Measurements from ENCODE around the gene SLC27A4. TPM values are rescaled to one million over a fixed set of nuclear protein-coding genes. Genes with fewer than 3 reads are reported as not detected.

Gene SLC27A4
- total RNA-seq, 1 donor from 2014 or later = 50.4 TPM

GRCh38 chr9:128391956-128392301 is 51.6 kb downstream of the SLC27A4 start:
- no peak for DNase-seq (ENCODE audit: low spot score)

- no peak for DNase-seq (ENCODE audit: low spot score)
These were observed 52.2 kb downstream of the SLC27A4 start for GRCh38 chr9:128392302-128393144.

GRCh38 chr9:128393145-128393775 is 52.9 kb downstream of the SLC27A4 start:
- no peak for DNase-seq (ENCODE audit: low spot score)

- no peak for DNase-seq (ENCODE audit: low spot score)
These were observed 53.6 kb downstream of the SLC27A4 start for GRCh38 chr9:128393970-128394369.

GRCh38 chr9:128394379-128395168 is 54.2 kb downstream of the SLC27A4 start:
- no peak for DNase-seq (ENCODE audit: low spot score)

- DNase-seq (ENCODE audit: low spot score) = no peak
These were observed 56.8 kb downstream of the SLC27A4 start for GRCh38 chr9:128396970-128397613.

- DNase-seq (ENCODE audit: low spot score) = no peak
These were observed 57.5 kb downstream of the SLC27A4 start for GRCh38 chr9:128397831-128398230.

- no peak for DNase-seq (ENCODE audit: low spot score)
These were observed 59.5 kb downstream of the SLC27A4 start for GRCh38 chr9:128399861-128400260.

- DNase-seq (ENCODE audit: low spot score) = no peak
These were observed 64.2 kb downstream of the SLC27A4 start for GRCh38 chr9:128404560-128404959.

- no peak for DNase-seq (ENCODE audit: low spot score)
These were observed 64.9 kb downstream of the SLC27A4 start for GRCh38 chr9:128405077-128405779.

- DNase-seq (ENCODE audit: low spot score) = no peak
These were observed 65.4 kb downstream of the SLC27A4 start for GRCh38 chr9:128405780-128406171.

GRCh38 chr9:128406848-128407391 is 66.6 kb downstream of the SLC27A4 start:
- DNase-seq (ENCODE audit: low spot score) = no peak

GRCh38 chr9:128408963-128409431 is 68.7 kb downstream of the SLC27A4 start:
- DNase-seq (ENCODE audit: low spot score) = no peak

GRCh38 chr9:128409450-128409849 is 69.1 kb downstream of the SLC27A4 start:
- no peak for DNase-seq (ENCODE audit: low spot score)

- no peak for DNase-seq (ENCODE audit: low spot score)
These were observed 69.7 kb downstream of the SLC27A4 start for GRCh38 chr9:128409978-128410377.

Other genes with a start within 250 kb of the SLC27A4 start
- 61.5 TPM for gene PTGES2, start 212.8 kb upstream of the SLC27A4 start, total RNA-seq
- gene LCN2, start 191.1 kb upstream of the SLC27A4 start, total RNA-seq = 85.5 TPM
- 75.4 TPM for gene BBLN, start 180.3 kb upstream of the SLC27A4 start, total RNA-seq
- 109 TPM for gene CIZ1, start 149.0 kb upstream of the SLC27A4 start, total RNA-seq
- gene DNM1, start 137.1 kb upstream of the SLC27A4 start, total RNA-seq = 135 TPM
- 117 TPM for gene GOLGA2, start 64.5 kb upstream of the SLC27A4 start, total RNA-seq
- 26.9 TPM for gene SWI5, start 64.3 kb upstream of the SLC27A4 start, total RNA-seq
- gene TRUB2, start 18.1 kb upstream of the SLC27A4 start, total RNA-seq = 21.8 TPM
- 54.8 TPM for gene COQ4, start 17.7 kb upstream of the SLC27A4 start, total RNA-seq
- 53.1 TPM for gene URM1, start 30.8 kb downstream of the SLC27A4 start, total RNA-seq
- 23.7 TPM for gene CERCAM, start 80.3 kb downstream of the SLC27A4 start, total RNA-seq
- gene ODF2, start 115.5 kb downstream of the SLC27A4 start, total RNA-seq = 26.4 TPM
- 22.8 TPM for gene GLE1, start 164.2 kb downstream of the SLC27A4 start, total RNA-seq
- 323 TPM for gene SPTAN1, start 212.1 kb downstream of the SLC27A4 start, total RNA-seq

All from mucosa of gallbladder (tissue), 1 donor.